Activated T-helper 1 cell treated with anti-CD3 and anti-CD28 coated beads, Interleukin-12 subunit alpha, Interleukin-12 subunit beta, Interleukin-2, Interleukin-4 antibody, amounts not matched to agents 30 ng/mL and 10 ng/mL and 1 ng/mL, durations not matched to agents 14 hours and 24 hours and 36 hours (primary cell): ENCODE results near the gene DNAJC4. TPM values are rescaled to one million over a fixed set of nuclear protein-coding genes. Genes with fewer than 3 reads are reported as not detected.

Source experiments
- DNase-seq: peaks from one replicate; pipeline ENCODE4 v3.0.0; 2021; ENCODE audit warnings: low spot score
- H3K27ac Mint-ChIP-seq: one replicate; pipeline ENCODE4 v1.8.0; 2021; ENCODE audit warnings: mild to moderate bottlenecking, mixed read lengths
- H3K27me3 Mint-ChIP-seq: one replicate; pipeline ENCODE4 v1.8.0; 2022; ENCODE audit warnings: mild to moderate bottlenecking, moderate library complexity, mixed read lengths; ENCODE audit not compliant: insufficient read depth
- H3K36me3 Mint-ChIP-seq: one replicate; pipeline ENCODE4 v1.8.0; 2021; ENCODE audit warnings: low read depth, mixed read lengths
- H3K4me1 Mint-ChIP-seq: one replicate; pipeline ENCODE4 v1.8.0; 2021; ENCODE audit warnings: low read depth, mixed read lengths
- H3K4me3 Mint-ChIP-seq: one replicate; pipeline ENCODE4 v1.8.0; 2021; ENCODE audit warnings: mild to moderate bottlenecking, moderate library complexity, mixed read lengths
- H3K9me3 Mint-ChIP-seq: one replicate; pipeline ENCODE4 v1.8.0; 2021; ENCODE audit warnings: mixed read lengths
- intact Hi-C: fragments of 100-400 bp; cut with micrococcal nuclease; formaldehyde crosslinking; loops from one replicate; pipeline ENCODE4 v1.15.1; 2024
- total RNA-seq: library from RNA; stranded (reverse); gene quantifications from 2 replicates; pipeline ENCODE4 v1.2.3, GENCODE V29; 2022

The DNAJC4 gene
- total RNA-seq, 1 donor from 2014 or later, result 19.8 TPM

DNA sequence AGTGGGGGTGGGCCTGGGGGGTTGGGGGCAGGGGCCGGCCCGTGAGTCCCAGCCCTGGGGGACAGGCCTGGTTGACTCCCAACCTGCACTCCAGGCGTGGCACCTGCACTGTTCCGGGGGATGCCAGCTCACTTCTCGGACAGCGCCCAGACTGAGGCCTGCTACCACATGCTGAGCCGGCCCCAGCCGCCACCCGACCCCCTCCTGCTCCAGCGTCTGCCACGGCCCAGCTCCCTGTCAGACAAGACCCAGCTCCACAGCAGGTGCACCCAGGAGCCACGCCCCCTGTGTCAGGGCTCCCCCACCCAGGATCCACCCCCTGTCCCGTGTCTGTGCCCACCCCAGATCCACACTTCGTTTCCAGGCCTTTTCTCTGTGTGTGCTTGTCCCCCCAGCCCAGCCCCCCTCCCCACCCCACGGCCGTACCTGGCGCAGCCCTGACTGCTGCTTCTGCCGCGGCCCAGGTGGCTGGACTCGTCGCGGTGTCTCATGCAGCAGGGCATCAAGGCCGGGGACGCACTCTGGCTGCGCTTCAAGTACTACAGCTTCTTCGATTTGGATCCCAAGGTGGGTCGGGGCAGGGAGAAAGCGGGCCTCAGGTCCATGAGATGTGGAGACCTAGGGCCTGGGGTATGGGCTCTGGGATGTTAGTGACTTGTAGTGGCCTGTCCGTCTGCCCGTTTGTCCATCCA, 19.0 kb upstream of the DNAJC4 start:
- no peak overlapping the region for H3K27ac Mint-ChIP-seq
- intact Hi-C loops, result no loop called here

DNA sequence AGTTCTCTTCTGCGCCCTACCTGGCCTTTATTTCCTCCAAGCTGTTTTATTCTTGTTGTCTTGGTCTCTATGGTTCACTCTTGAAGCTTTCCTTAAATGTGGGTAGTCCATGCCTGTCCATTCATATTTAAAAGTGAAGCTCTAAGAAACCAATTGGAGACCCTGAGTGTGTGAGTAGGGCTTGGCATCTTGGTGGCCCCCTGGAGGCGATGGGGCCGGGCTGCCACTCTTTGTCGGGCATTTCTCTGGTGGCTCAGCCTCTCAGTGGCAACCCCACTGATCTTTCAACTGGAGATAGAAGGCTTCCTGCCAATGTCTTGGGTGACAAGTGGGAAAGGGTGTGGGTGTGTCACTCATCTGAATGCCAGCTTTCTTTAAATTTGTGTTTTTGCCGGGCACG, 13.5 kb upstream of the DNAJC4 start:
- Mint-ChIP-seq H3K36me3 (peaks cover 34% of the 10 kb centered on the region), H3K27me3 (no peaks in the 10 kb centered on the region), H3K4me3 (no peak overlapping the region), H3K27ac (peak overlapping the region; percentile 23), H3K9me3 (no peaks in the 10 kb centered on the region), H3K4me1 (peaks cover 13% of the 10 kb centered on the region)
- intact Hi-C loops, result no loop called here
- no peak for DNase-seq

More for the DNA sequence above, 19.0 kb upstream of the DNAJC4 start:
- Mint-ChIP-seq H3K4me3 (no peak overlapping the region), H3K27me3 (no peaks in the 10 kb centered on the region), H3K36me3 (peaks cover 49% of the 10 kb centered on the region), H3K9me3 (no peaks in the 10 kb centered on the region), H3K4me1 (peaks cover 22% of the 10 kb centered on the region)
- no peak for DNase-seq

GRCh38 chr11:64218628-64219353, 11.6 kb upstream of the DNAJC4 start:
- Mint-ChIP-seq H3K9me3 (no peaks in the 10 kb centered on the region), H3K4me3 (no peak overlapping the region), H3K36me3 (peaks cover 28% of the 10 kb centered on the region), H3K27me3 (no peaks in the 10 kb centered on the region), H3K27ac (peak overlapping the region; percentile 50), H3K4me1 (peaks cover 10% of the 10 kb centered on the region)
- no peak for DNase-seq
- intact Hi-C loops, result no loop called here

GRCh38 chr11:64219354-64219684, 11.0 kb upstream of the DNAJC4 start:
- H3K27me3 Mint-ChIP-seq, result no peaks in the 10 kb centered on the region
- DNase-seq, result no peak
- H3K36me3 Mint-ChIP-seq, result peaks cover 26% of the 10 kb centered on the region
- H3K9me3 Mint-ChIP-seq, result no peaks in the 10 kb centered on the region
- H3K27ac Mint-ChIP-seq, result no peak overlapping the region
- intact Hi-C loops, result no loop called here
- peaks cover 7% of the 10 kb centered on the region for H3K4me1 Mint-ChIP-seq
- H3K4me3 Mint-ChIP-seq, result no peak overlapping the region

GRCh38 chr11:64219755-64220154, 10.6 kb upstream of the DNAJC4 start:
- H3K27me3 Mint-ChIP-seq, result no peaks in the 10 kb centered on the region
- H3K4me1 Mint-ChIP-seq, result peaks cover 8% of the 10 kb centered on the region
- DNase-seq, result no peak
- no peaks in the 10 kb centered on the region for H3K9me3 Mint-ChIP-seq
- H3K27ac Mint-ChIP-seq, result no peak overlapping the region
- no peak overlapping the region for H3K4me3 Mint-ChIP-seq
- H3K36me3 Mint-ChIP-seq, result peaks cover 25% of the 10 kb centered on the region
- intact Hi-C loops, result no loop called here

GRCh38 chr11:64220271-64220670, 10.1 kb upstream of the DNAJC4 start:
- Mint-ChIP-seq H3K36me3 (peaks cover 20% of the 10 kb centered on the region), H3K9me3 (no peaks in the 10 kb centered on the region), H3K4me1 (peaks cover 8% of the 10 kb centered on the region), H3K27ac (no peak overlapping the region), H3K27me3 (no peaks in the 10 kb centered on the region), H3K4me3 (no peak overlapping the region)
- intact Hi-C loops, result no loop called here
- no peak for DNase-seq

GRCh38 chr11:64220798-64221197, 9.6 kb upstream of the DNAJC4 start:
- no peak for DNase-seq
- H3K9me3 Mint-ChIP-seq, result no peaks in the 10 kb centered on the region
- peaks cover 6% of the 10 kb centered on the region for H3K4me1 Mint-ChIP-seq
- no peak overlapping the region for H3K27ac Mint-ChIP-seq
- intact Hi-C loops, result no loop called here
- H3K36me3 Mint-ChIP-seq, result peaks cover 20% of the 10 kb centered on the region
- H3K4me3 Mint-ChIP-seq, result no peak overlapping the region
- H3K27me3 Mint-ChIP-seq, result no peaks in the 10 kb centered on the region

- H3K9me3 Mint-ChIP-seq, result no peaks in the 10 kb centered on the region
- no peak overlapping the region for H3K4me3 Mint-ChIP-seq
- no peak for DNase-seq
- no peak overlapping the region for H3K27ac Mint-ChIP-seq
- no peaks in the 10 kb centered on the region for H3K27me3 Mint-ChIP-seq
- peaks cover 14% of the 10 kb centered on the region for H3K4me1 Mint-ChIP-seq
- peaks cover 17% of the 10 kb centered on the region for H3K36me3 Mint-ChIP-seq
- intact Hi-C loops, result no loop called here
These were observed 7.7 kb upstream of the DNAJC4 start for GRCh38 chr11:64222651-64223000.

- peaks cover 15% of the 10 kb centered on the region for H3K4me1 Mint-ChIP-seq
- H3K27ac Mint-ChIP-seq, result no peak overlapping the region
- H3K4me3 Mint-ChIP-seq, result no peak overlapping the region
- H3K9me3 Mint-ChIP-seq, result no peaks in the 10 kb centered on the region
- H3K27me3 Mint-ChIP-seq, result no peaks in the 10 kb centered on the region
- intact Hi-C loops, result no loop called here
- H3K36me3 Mint-ChIP-seq, result peaks cover 17% of the 10 kb centered on the region
- no peak for DNase-seq
These were observed 7.2 kb upstream of the DNAJC4 start for GRCh38 chr11:64223001-64223651.

GRCh38 chr11:64224151-64224890, 6.0 kb upstream of the DNAJC4 start:
- Mint-ChIP-seq H3K36me3 (peaks cover 12% of the 10 kb centered on the region), H3K4me3 (peak overlapping the region; percentile 87), H3K9me3 (no peaks in the 10 kb centered on the region), H3K27me3 (no peaks in the 10 kb centered on the region), H3K4me1 (peaks cover 18% of the 10 kb centered on the region), H3K27ac (peak overlapping the region; percentile 72)
- no peak for DNase-seq
- intact Hi-C loops, result no loop called here

DNA sequence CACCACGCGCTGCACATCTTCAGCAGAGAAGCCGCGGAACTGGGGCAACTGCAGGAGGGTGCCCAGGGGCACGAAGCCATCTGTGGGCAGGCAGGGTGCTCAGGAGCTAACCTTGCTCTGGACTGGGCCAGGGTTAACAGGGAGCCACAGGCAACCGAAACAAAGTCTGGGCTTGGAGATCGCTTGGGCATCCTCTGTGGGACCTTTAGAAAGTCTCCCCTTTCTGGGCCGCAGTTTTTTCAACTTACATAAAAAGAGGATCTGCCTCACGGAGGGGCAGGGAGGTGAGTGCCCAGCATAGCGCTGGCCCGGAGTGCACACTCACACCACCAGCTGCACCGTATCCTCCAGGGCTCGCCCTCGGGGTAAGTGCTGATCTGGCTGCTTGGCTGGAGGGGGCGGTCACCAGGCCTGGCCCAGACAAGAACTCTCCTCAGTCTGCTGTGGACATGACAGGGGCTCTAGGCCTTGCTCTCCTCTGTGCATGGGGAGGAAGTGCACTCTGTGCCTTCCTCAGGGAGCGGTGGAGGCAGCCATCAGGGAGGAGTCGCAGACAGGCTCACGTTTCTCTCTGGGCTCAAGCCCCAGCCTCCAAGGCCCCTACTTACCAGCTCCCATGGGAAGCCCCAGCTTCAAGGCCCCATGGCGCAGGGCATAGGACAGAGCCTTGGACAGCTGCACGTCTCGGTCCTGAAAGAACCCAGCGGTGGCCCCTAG, 5.3 kb upstream of the DNAJC4 start:
- peaks cover 11% of the 10 kb centered on the region for H3K36me3 Mint-ChIP-seq
- no peaks in the 10 kb centered on the region for H3K9me3 Mint-ChIP-seq
- intact Hi-C loops, result no loop called here
- DNase-seq, result no peak
- H3K27me3 Mint-ChIP-seq, result no peaks in the 10 kb centered on the region
- H3K27ac Mint-ChIP-seq, result peak overlapping the region; percentile 72
- peak overlapping the region; percentile 87 for H3K4me3 Mint-ChIP-seq
- peaks cover 26% of the 10 kb centered on the region for H3K4me1 Mint-ChIP-seq
